Activated T-helper 2 cell treated with anti-CD3 and anti-CD28 coated beads, Interferon-gamma antibody, Interleukin-2, Interleukin-4, amounts not matched to agents 10 μg/mL and 5 μg/mL and 100 μg/mL, durations not matched to agents 14 hours and 24 hours and 36 hours (primary cell): ENCODE results near the gene ARL8A. TPM values are rescaled to one million over a fixed set of nuclear protein-coding genes. Genes with fewer than 3 reads are reported as not detected.

Experiments used
- DNase-seq: peaks from one replicate; pipeline ENCODE4 v3.0.0; 2021; ENCODE audit warnings: low spot score
- H3K27ac Mint-ChIP-seq: one replicate; pipeline ENCODE4 v1.8.0; 2021; ENCODE audit warnings: mixed read lengths
- H3K27me3 Mint-ChIP-seq: one replicate; pipeline ENCODE4 v1.8.0; 2021; ENCODE audit warnings: low read depth, mixed read lengths
- H3K36me3 Mint-ChIP-seq: one replicate; pipeline ENCODE4 v1.8.0; 2021; ENCODE audit warnings: low read depth, mixed read lengths
- H3K4me1 Mint-ChIP-seq: one replicate; pipeline ENCODE4 v1.8.0; 2021; ENCODE audit warnings: low read depth, mixed read lengths
- H3K4me3 Mint-ChIP-seq: one replicate; pipeline ENCODE4 v1.8.0; 2021; ENCODE audit warnings: low read depth, mild to moderate bottlenecking, moderate library complexity, mixed read lengths
- H3K9me3 Mint-ChIP-seq: one replicate; pipeline ENCODE4 v1.8.0; 2021; ENCODE audit warnings: mixed read lengths
- intact Hi-C: fragments of 100-400 bp; cut with micrococcal nuclease; formaldehyde crosslinking; loops from one replicate; pipeline ENCODE4 v1.15.1; 2023
- total RNA-seq: library from RNA; stranded (reverse); gene quantifications from 2 replicates; pipeline ENCODE4 v1.2.3, GENCODE V29; 2022

Gene ARL8A
- total RNA-seq, 1 donor from 2014 or later: 64.7 TPM

DNA sequence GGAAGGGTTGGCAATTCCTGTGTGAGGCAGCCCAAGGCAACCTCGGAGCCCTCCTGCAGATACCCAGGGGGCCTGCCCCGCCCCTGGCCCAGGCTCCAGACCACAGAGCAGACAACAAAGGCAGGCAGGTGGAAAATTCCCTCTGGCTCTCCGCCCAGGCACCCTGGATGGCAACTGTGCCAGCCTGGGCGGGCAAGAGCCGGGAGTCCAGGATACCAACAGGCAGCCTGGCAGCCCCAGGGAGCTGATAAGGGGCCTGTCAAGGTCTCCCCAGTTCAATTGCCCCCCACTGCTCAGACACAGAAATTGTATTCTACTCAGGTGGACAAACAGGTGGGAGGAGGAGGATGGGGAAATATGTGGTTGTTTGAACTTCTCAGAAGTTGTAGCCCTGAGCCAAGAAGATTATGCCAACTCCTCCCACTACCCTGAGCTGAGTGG lies 37.2 kb downstream of the ARL8A start:
- H3K4me1 Mint-ChIP-seq: no peaks in the 10 kb centered on the region
- no peak overlapping the region for H3K27ac Mint-ChIP-seq
- intact Hi-C loops: no loop called here
- no peaks in the 10 kb centered on the region for H3K36me3 Mint-ChIP-seq
- H3K27me3 Mint-ChIP-seq: no peaks in the 10 kb centered on the region
- no peak for DNase-seq
- H3K4me3 Mint-ChIP-seq: no peak overlapping the region
- H3K9me3 Mint-ChIP-seq: no peaks in the 10 kb centered on the region

DNA sequence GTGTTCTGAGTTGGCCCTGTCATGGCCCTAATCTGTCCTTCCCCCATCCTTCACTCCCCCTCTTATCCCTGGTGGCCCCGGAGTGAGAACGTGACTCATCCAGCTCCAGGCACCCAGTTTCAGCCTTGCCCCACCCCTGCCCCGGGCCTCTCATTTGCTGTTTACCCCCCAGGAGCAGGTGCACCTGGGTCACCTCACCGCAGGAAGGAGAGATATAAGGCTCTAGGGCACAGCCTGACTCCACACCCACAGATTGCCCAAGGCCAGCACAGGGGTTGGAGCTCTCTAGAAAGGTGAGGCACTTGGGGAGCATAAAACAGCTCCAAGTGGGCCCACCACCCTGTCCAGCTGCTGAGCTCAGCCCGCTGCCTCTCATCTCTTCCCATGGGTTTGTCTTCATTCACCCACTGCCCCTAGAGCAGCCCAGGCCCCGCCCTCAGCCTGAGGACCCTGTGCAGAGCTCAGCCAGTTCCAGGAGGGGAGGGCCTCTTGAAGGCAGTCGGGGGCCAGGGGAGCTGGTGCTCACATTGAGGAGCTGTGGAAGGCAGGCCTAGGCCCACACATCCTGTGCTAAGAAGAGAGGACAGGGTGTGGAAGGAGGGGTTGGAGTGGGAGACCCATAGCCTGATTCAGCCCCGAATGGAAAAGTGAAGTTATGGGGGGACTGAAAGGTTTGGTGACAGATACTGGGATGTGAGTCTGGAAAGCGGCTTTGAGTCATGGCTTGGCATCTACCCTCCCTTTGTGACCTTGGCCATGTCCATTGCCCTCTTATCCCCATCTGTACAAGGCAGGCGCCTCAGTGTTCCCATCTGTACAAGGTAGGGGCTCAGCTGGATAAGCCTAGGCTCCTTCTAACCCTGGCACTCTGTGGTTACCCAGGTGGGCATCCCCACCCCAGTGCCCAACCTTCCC lies 37.9 kb downstream of the ARL8A start:
- Mint-ChIP-seq H3K27me3 (no peaks in the 10 kb centered on the region), H3K9me3 (no peaks in the 10 kb centered on the region), H3K4me1 (no peaks in the 10 kb centered on the region), H3K4me3 (no peak overlapping the region), H3K36me3 (no peaks in the 10 kb centered on the region), H3K27ac (no peak overlapping the region)
- intact Hi-C loops: no loop called here
- no peak for DNase-seq

DNA sequence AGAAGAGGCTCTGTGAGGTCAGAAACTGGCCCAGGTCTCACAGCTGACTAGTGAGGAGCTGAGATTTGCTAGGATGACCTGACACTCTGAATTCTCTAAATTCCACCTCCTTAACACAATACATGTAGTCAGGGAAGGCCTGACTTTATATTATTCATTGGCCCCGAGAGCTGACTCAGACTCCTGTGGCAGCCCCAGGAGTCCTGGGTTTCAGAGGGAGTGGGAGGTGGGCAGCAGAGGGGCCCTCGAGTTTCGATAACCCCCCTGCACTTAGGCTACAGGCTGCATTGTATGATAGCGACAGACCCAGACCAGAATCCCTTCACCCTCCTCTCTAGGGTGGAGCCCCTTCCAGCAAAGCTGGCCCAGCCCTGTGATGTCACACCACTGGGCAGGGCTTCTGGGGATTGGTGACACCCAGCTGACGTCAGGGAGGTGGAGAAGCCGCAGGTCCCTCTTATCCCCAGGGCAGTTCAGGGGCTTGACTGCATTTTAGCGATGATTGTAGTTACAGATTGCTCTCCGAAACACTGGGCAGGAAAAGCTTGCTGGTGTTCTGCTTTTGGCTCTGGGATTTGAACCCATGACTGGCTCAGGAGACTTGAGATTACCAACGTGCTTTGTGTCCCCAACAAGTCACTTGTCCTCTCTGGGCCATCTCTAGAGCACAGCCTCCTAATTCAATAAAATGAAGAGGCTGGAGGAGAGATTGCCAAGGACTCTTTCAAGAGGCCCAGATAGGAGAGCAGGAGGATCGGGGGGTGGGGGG lies 38.8 kb downstream of the ARL8A start:
- intact Hi-C loops: no loop called here
- Mint-ChIP-seq H3K27me3 (no peaks in the 10 kb centered on the region), H3K27ac (no peak overlapping the region), H3K4me1 (no peaks in the 10 kb centered on the region), H3K9me3 (no peaks in the 10 kb centered on the region), H3K4me3 (no peak overlapping the region), H3K36me3 (no peaks in the 10 kb centered on the region)
- no peak for DNase-seq

GRCh38 chr1:202104073-202104472 lies 40.5 kb downstream of the ARL8A start:
- no peak for DNase-seq
- Mint-ChIP-seq H3K36me3 (no peaks in the 10 kb centered on the region), H3K4me3 (no peak overlapping the region), H3K9me3 (no peaks in the 10 kb centered on the region), H3K27ac (no peak overlapping the region), H3K27me3 (no peaks in the 10 kb centered on the region), H3K4me1 (no peaks in the 10 kb centered on the region)
- intact Hi-C loops: no loop called here

DNA sequence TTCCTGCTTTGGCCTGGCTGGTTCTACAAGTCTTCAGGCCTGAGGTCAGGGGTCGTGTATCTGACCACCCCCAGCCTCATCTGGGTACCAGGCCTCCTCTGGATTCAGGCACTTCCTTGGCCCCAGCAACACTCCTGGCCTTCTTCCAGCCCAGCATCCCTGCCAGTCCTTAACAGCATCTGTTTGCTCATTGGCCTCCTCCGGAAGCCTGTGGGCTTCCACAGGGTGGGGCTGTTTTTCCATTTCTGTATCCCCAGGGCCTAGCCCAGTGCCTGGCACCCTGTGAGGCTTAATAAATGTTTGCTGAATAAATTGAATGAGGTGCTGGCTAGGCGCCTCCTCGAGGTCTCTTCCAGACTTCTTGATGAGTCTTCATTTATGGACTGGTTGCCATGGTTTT lies 43.4 kb downstream of the ARL8A start:
- DNase-seq: no peak
- no peaks in the 10 kb centered on the region for H3K4me1 Mint-ChIP-seq
- intact Hi-C loops: no loop called here
- no peaks in the 10 kb centered on the region for H3K9me3 Mint-ChIP-seq
- H3K4me3 Mint-ChIP-seq: no peak overlapping the region
- H3K36me3 Mint-ChIP-seq: no peaks in the 10 kb centered on the region
- no peaks in the 10 kb centered on the region for H3K27me3 Mint-ChIP-seq
- H3K27ac Mint-ChIP-seq: no peak overlapping the region

- Mint-ChIP-seq H3K27me3 (peaks cover 3% of the 10 kb centered on the region), H3K4me3 (no peak overlapping the region), H3K9me3 (no peaks in the 10 kb centered on the region), H3K36me3 (no peaks in the 10 kb centered on the region), H3K4me1 (no peaks in the 10 kb centered on the region), H3K27ac (no peak overlapping the region)
- no peak for DNase-seq
- intact Hi-C loops: no loop called here
Observed at GRCh38 chr1:202093858-202094257, 50.7 kb downstream of the ARL8A start.

DNA sequence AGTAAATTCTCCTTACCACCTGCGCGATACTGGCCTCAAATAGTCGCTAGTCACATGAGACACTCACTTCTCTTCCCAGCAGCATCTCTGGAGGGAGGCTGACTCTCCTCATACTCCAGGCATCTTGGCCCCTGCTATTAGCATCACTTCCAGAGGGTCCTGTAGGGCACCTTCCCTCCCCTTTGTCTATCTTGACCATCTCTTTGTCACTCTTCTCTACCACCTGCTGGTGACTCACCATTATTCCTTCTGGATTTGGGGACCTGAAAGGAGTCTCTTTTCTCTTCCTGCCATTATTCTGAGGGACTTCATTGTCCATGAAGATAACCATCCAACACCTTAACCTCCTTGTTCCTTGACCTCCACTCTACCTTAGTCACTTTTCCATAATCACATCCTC lies 53.5 kb downstream of the ARL8A start:
- no peaks in the 10 kb centered on the region for H3K36me3 Mint-ChIP-seq
- no peaks in the 10 kb centered on the region for H3K4me1 Mint-ChIP-seq
- H3K27ac Mint-ChIP-seq: no peak overlapping the region
- intact Hi-C loops: no loop called here
- no peaks in the 10 kb centered on the region for H3K9me3 Mint-ChIP-seq
- no peak for DNase-seq
- no peak overlapping the region for H3K4me3 Mint-ChIP-seq
- peaks cover 6% of the 10 kb centered on the region for H3K27me3 Mint-ChIP-seq

GRCh38 chr1:202088206-202088605 lies 56.3 kb downstream of the ARL8A start:
- no peaks in the 10 kb centered on the region for H3K4me1 Mint-ChIP-seq
- H3K27me3 Mint-ChIP-seq: peaks cover 6% of the 10 kb centered on the region
- H3K27ac Mint-ChIP-seq: no peak overlapping the region
- intact Hi-C loops: no loop called here
- no peak for DNase-seq
- H3K4me3 Mint-ChIP-seq: no peak overlapping the region
- no peaks in the 10 kb centered on the region for H3K36me3 Mint-ChIP-seq
- H3K9me3 Mint-ChIP-seq: no peaks in the 10 kb centered on the region

DNA sequence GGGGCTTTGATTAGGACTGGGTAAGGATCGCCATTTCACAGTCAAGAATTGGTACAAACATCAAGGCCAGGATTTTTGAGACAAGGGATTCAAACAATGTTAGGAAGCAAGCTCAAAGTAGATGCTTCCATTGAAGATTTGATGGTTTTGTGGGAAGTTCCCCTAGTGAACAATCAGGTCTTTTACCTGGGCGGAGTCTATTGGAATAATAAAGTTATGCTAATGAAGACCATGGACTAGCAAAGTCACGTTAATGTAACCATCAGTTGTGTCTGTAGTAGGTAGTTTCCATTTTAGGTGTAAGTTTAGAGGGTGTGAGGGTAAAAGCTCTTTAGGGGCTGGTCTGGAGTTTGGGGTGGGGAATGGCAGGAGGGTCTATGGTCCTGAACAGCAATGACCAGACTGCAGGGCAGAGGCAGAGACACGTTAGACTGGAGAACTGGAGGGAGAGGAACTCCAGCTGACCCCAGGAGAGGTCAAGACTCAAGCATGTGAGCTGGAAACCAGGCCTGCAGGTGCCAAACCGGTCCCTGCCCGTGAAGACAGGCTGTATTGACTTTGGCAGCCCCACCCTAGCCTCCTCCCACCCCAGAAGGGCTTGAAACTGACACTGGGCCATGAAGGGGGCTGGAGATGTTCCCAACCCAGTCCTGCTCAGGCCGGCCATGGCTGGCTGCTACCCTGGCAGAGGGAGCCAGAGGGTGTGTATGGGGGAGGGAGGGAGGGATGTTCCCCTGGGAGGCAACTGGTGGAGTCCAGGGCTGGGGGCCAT lies 57.8 kb downstream of the ARL8A start:
- Mint-ChIP-seq H3K36me3 (no peaks in the 10 kb centered on the region), H3K4me1 (no peaks in the 10 kb centered on the region), H3K27ac (no peak overlapping the region), H3K27me3 (peaks cover 6% of the 10 kb centered on the region), H3K9me3 (no peaks in the 10 kb centered on the region), H3K4me3 (no peak overlapping the region)
- intact Hi-C loops: no loop called here
- no peak for DNase-seq

GRCh38 chr1:202085682-202086373 lies 58.7 kb downstream of the ARL8A start:
- H3K9me3 Mint-ChIP-seq: no peaks in the 10 kb centered on the region
- H3K27ac Mint-ChIP-seq: no peak overlapping the region
- DNase-seq: no peak
- H3K27me3 Mint-ChIP-seq: peaks cover 4% of the 10 kb centered on the region
- H3K4me1 Mint-ChIP-seq: no peaks in the 10 kb centered on the region
- intact Hi-C loops: no loop called here
- H3K36me3 Mint-ChIP-seq: no peaks in the 10 kb centered on the region
- no peak overlapping the region for H3K4me3 Mint-ChIP-seq

- Mint-ChIP-seq H3K9me3 (no peaks in the 10 kb centered on the region), H3K27ac (no peak overlapping the region), H3K36me3 (no peaks in the 10 kb centered on the region), H3K27me3 (peaks cover 4% of the 10 kb centered on the region), H3K4me3 (no peak overlapping the region), H3K4me1 (no peaks in the 10 kb centered on the region)
- intact Hi-C loops: no loop called here
- no peak for DNase-seq
Observed at GRCh38 chr1:202084791-202085681, 59.5 kb downstream of the ARL8A start.
